Sigmoid colon (tissue), 7 donors: ENCODE data around the gene CCSAP. TPM values are rescaled to one million over a fixed set of nuclear protein-coding genes. Genes with fewer than 3 reads are reported as not detected.

ENCODE experiments used
- DNase-seq: peaks from one replicate; pipeline ENCODE4 v3.0.0-alpha.2; 2019
- H3K27ac ChIP-seq, 4 donors: fragments of 200-600 bp; sonication (generic); one replicate each; pipeline ENCODE4 v1.5.1; 2016 to 2019; ENCODE audit warnings: mild to moderate bottlenecking in 1 of 4
- H3K27me3 ChIP-seq, 3 donors: fragments of 200-600 bp; sonication (generic); one replicate each; pipeline ENCODE4 v1.5.1; 2019; ENCODE audit warnings: mild to moderate bottlenecking in 1 of 3
- H3K36me3 ChIP-seq, 4 donors: fragments of 200-600 bp; sonication (generic); one replicate each; pipeline ENCODE4 v1.5.1; 2016 to 2019
- H3K4me1 ChIP-seq, 4 donors: fragments of 200-600 bp; sonication (generic); one replicate each; pipeline ENCODE4 v1.5.1; 2017 to 2019
- H3K4me3 ChIP-seq, 4 donors: fragments of 200-600 bp; sonication (generic); one replicate each; pipeline ENCODE4 v1.5.1; 2017 to 2019; ENCODE audit warnings: mild to moderate bottlenecking in 2 of 4, moderate library complexity in 1 of 4
- H3K9me3 ChIP-seq, 4 donors: fragments of 200-600 bp in 3 of 4; sonication (generic) in 3 of 4; one replicate each; pipeline versions ENCODE4 v1.5.1 to v1.6.1; 2013 to 2019
- EP300 ChIP-seq, 4 donors: sonication (generic); formaldehyde crosslinking; IDR thresholded peaks; one replicate each; pipeline ENCODE4 v1.6.1; 2017; ENCODE audit warnings: antibody characterized with exemption in 4 of 4
- POLR2A ChIP-seq, 2 donors: fragments of 450-650 bp; IDR thresholded peaks; one replicate each; pipeline ENCODE4 v1.6.1; 2016; ENCODE audit warnings: antibody characterized with exemption in 2 of 2, mild to moderate bottlenecking in 2 of 2, moderate library complexity in 2 of 2
- POLR2AphosphoS5 ChIP-seq, 4 donors: sonication (generic); formaldehyde crosslinking; IDR thresholded peaks; one replicate each; pipeline ENCODE4 v1.6.1; 2017; ENCODE audit warnings: antibody characterized with exemption in 4 of 4
- WGBS, 2 donors: extraction: QIAGEN DNeasy Blood & Tissue Kit; methylation state at CpG; one replicate each; pipeline ENCODE4 v1.1.7; 2013; 5-methylcytosine and 5-hydroxymethylcytosine counted together
- intact Hi-C: fragments of 100-400 bp; cut with DNase I; formaldehyde crosslinking; loops from one replicate; pipeline ENCODE4 v1.15.1; 2023
- polyA plus RNA-seq, 3 donors: library from polyadenylated mRNA; stranded (reverse); fragments of 200-250 nt; gene quantifications; one replicate each; pipeline ENCODE4 v1.2.3, GENCODE V29; 2013
- total RNA-seq, 4 donors: library from RNA; depleted of rRNA; stranded (reverse); fragments of >200 nt; gene quantifications; one replicate each; pipeline ENCODE4 v1.1.0, GENCODE V29; 2016
- TF ChIP-seq, protein P1 (sequence below), 4 experiments: fragments of 450-650 bp in 3 of 4; fragments of 200-600 bp in 1 of 4; IDR thresholded peaks; one replicate each; pipeline ENCODE4 v1.5.1; 2016 to 2019; ENCODE audit warnings: antibody characterized with exemption in 4 of 4, mild to moderate bottlenecking in 3 of 4, moderate library complexity in 2 of 4
- donor health status: healthy with polysubstance abuse.
- donor health status: Bipolar disorder and iron deficiency.
- donor health status: healthy.

The CCSAP gene
- total and polyA plus RNA-seq, 7 donors: 0.60 to 6.1 (median 3.8) TPM

DNA sequence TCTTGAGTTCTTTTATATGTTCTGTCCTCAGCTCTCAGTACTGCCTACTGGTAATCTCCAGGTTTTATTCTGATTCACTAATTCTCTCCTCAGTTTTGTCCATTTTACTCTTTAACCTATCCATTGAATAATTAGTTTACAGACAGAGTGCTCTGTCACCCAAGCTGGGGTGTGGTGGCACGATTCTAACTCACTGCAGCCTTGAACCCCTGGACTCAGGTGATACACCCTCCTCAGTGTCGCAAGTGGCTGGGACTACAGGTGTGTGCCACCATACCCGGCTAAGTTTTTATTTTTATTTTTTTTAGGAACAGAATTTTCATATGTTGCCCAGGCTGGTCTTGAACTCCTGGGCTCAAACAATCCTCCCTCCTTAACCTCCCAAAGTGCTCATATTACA, 58.0 kb downstream of the CCSAP start:
- 49 to 85% methylated on average over 3 of the region's 3 CpGs for WGBS, 2 donors
- no peak overlapping the region for H3K4me3 ChIP-seq
- intact Hi-C loops: no loop called here
- peaks cover 0 to 13% (median 0%) of the 10 kb centered on the region in 4 donors for H3K36me3 ChIP-seq
- no peak overlapping the region for H3K27ac ChIP-seq
- H3K9me3 ChIP-seq: no peaks in the 10 kb centered on the region
- peaks cover 0 to 19% (median 10%) of the 10 kb centered on the region in 4 donors for H3K4me1 ChIP-seq
- no peak for TF ChIP-seq POLR2AphosphoS5 (IDR thresholded peaks at IDR 0.05)
- no peak for TF ChIP-seq POLR2A (IDR thresholded peaks at IDR 0.05)
- no peak for TF ChIP-seq EP300 (IDR thresholded peaks at IDR 0.05)
- TF ChIP-seq, protein P1, sequence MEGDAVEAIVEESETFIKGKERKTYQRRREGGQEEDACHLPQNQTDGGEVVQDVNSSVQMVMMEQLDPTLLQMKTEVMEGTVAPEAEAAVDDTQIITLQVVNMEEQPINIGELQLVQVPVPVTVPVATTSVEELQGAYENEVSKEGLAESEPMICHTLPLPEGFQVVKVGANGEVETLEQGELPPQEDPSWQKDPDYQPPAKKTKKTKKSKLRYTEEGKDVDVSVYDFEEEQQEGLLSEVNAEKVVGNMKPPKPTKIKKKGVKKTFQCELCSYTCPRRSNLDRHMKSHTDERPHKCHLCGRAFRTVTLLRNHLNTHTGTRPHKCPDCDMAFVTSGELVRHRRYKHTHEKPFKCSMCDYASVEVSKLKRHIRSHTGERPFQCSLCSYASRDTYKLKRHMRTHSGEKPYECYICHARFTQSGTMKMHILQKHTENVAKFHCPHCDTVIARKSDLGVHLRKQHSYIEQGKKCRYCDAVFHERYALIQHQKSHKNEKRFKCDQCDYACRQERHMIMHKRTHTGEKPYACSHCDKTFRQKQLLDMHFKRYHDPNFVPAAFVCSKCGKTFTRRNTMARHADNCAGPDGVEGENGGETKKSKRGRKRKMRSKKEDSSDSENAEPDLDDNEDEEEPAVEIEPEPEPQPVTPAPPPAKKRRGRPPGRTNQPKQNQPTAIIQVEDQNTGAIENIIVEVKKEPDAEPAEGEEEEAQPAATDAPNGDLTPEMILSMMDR (IDR thresholded peaks at IDR 0.05): no peak
- no peaks in the 10 kb centered on the region for H3K27me3 ChIP-seq
- no peak for DNase-seq

DNA sequence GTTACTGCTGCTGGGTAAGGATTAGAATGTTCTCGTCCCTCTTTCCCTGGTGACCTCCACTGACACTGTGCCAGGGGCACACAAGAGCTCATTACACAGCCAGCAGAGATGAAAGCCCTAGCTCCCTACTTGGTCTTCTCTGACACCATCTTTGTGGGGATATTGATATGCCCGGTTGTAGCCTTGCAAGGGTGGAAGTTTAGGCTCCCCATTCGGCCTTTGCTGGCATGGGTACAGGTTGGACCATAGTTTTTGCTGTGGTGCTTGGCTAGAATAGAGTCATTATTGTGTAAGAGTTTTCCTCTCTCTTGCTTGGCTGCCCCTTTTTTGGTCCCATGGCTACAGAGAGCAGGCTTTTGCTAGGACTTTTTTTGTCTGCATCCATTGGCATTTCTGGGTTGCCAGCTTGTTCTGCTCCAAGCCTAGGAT, 59.6 kb downstream of the CCSAP start:
- Histone ChIP-seq H3K4me3 (no peak overlapping the region), H3K27ac (no peak overlapping the region), H3K36me3 (no peaks in the 10 kb centered on the region), H3K27me3 (no peaks in the 10 kb centered on the region), H3K9me3 (no peaks in the 10 kb centered on the region), H3K4me1 (peaks cover 0 to 24% (median 15%) of the 10 kb centered on the region in 4 donors)
- DNase-seq: no peak
- TF ChIP-seq, protein P1 (IDR thresholded peaks at IDR 0.05): no peak
- TF ChIP-seq EP300 (IDR thresholded peaks at IDR 0.05) (no peak), POLR2AphosphoS5 (IDR thresholded peaks at IDR 0.05) (no peak), POLR2A (IDR thresholded peaks at IDR 0.05) (no peak)
- WGBS, 2 donors: 92 to 95% methylated on average over 3 of the region's 3 CpGs
- intact Hi-C loops: no loop called here

DNA sequence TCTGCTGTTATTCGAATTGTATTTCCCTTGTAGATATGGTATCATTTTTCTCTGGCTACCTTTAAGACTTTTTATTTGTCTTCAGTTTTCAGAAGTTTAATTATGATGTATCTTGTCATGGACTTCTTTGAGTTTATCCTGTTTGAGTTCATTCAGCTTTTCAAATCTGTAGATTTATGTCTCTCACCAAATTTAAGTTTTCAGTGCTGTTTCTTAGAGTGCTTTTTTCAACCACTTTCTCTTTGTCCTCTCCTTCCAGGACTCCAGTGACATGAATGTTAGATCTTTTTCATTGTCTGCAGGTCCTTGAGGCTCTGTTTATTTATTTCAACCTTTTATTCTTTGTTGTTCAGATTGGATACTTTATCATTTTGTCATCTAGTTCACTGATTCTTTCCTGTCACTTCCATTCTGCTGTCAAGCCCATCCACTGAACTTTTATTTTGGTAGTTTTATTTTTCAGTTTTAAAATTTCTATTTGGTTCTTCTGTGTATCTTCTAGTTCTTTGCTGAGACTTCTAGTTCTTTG, 60.5 kb downstream of the CCSAP start:
- H3K9me3 ChIP-seq: no peaks in the 10 kb centered on the region
- intact Hi-C loops: no loop called here
- H3K27me3 ChIP-seq: no peaks in the 10 kb centered on the region
- no peaks in the 10 kb centered on the region for H3K36me3 ChIP-seq
- DNase-seq: no peak
- no peak overlapping the region for H3K4me3 ChIP-seq
- WGBS, 2 donors: 79 to 90% methylated on average over 1 of the region's 1 CpG
- TF ChIP-seq POLR2AphosphoS5 (IDR thresholded peaks at IDR 0.05) (no peak), EP300 (IDR thresholded peaks at IDR 0.05) (no peak), POLR2A (IDR thresholded peaks at IDR 0.05) (no peak)
- TF ChIP-seq, protein P1 (IDR thresholded peaks at IDR 0.05): no peak
- H3K4me1 ChIP-seq: peaks cover 0 to 21% (median 11%) of the 10 kb centered on the region in 4 donors
- H3K27ac ChIP-seq: no peak overlapping the region

DNA sequence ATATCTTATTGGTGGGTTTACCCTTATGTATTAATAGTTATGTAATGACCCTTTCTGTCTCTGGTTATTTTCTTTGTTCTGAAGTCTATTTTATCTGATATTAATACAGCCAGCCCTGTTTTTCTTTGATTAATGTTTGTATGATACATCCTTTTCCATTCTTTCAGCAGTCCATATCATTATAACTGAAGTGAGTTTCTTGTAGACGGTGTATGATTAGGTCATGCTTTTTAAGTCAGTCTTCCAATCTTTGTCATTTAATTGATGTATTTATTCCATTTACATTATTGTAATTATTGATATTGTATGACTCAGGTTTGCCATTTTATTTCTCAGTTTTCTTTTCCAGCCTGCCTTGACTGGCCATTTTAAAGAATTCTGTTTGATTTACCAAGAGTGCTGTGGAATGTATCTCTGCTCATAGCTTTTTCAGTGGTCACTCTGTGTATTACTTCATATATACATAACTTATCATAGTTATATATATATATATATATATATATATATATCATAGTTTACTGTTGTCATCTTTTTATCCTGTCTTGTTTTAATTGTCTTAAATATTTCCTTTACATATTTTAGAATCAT, 61.4 kb downstream of the CCSAP start:
- Histone ChIP-seq H3K9me3 (no peaks in the 10 kb centered on the region), H3K4me1 (peaks cover 0 to 19% (median 7%) of the 10 kb centered on the region in 4 donors), H3K4me3 (no peak overlapping the region), H3K27ac (no peak overlapping the region), H3K27me3 (no peaks in the 10 kb centered on the region), H3K36me3 (no peaks in the 10 kb centered on the region)
- TF ChIP-seq POLR2AphosphoS5 (IDR thresholded peaks at IDR 0.05) (no peak), POLR2A (IDR thresholded peaks at IDR 0.05) (no peak), EP300 (IDR thresholded peaks at IDR 0.05) (no peak)
- TF ChIP-seq, protein P1 (IDR thresholded peaks at IDR 0.05): no peak
- intact Hi-C loops: no loop called here
- no peak for DNase-seq
- WGBS, 2 donors: 48 to 78% methylated on average over 1 of the region's 1 CpG
